HTERT RPE-1 (cell line): ENCODE measurements around the gene LIG3.
"Not testable (repeated sequence)": the region's sequence is repeated elsewhere in the genome, so short reads cannot be mapped to it uniquely, and the experiment has no call there.

Experiments used
- in situ Hi-C: fragments of 300-500 bp; cut with MboI; formaldehyde crosslinking; loops from 4 replicates; pipeline ENCODE4 v1.14.3; 2020; ENCODE audit warnings: low sequenced_read_pairs

LIG3 gene

GRCh38 chr17:34998205-34998604 lies 17.9 kb downstream of the LIG3 start:
- in situ Hi-C loops: no loop called here

GRCh38 chr17:34999456-34999855 lies 19.1 kb downstream of the LIG3 start:
- in situ Hi-C loops: no loop called here

- in situ Hi-C loops: not testable (repeated sequence)
These were observed 20.7 kb downstream of the LIG3 start for GRCh38 chr17:35000965-35001364.

- in situ Hi-C loops: no loop called here
These were observed 21.2 kb downstream of the LIG3 start for GRCh38 chr17:35001549-35001948.

- in situ Hi-C loops: no loop called here
These were observed 22.7 kb downstream of the LIG3 start for GRCh38 chr17:35002876-35003551.

GRCh38 chr17:35003778-35004177 lies 23.5 kb downstream of the LIG3 start:
- in situ Hi-C loops: no loop called here

- in situ Hi-C loops: no loop called here
These were observed 26.0 kb downstream of the LIG3 start for GRCh38 chr17:35006345-35006744.

- in situ Hi-C loops: no loop called here
These were observed 26.6 kb downstream of the LIG3 start for GRCh38 chr17:35006961-35007360.

- in situ Hi-C loops: no loop called here
These were observed 29.8 kb downstream of the LIG3 start for GRCh38 chr17:35010093-35010492.

- in situ Hi-C loops: no loop called here
These were observed 31.4 kb downstream of the LIG3 start for GRCh38 chr17:35011671-35012216.

- in situ Hi-C loops: no loop called here
These were observed 36.1 kb downstream of the LIG3 start for GRCh38 chr17:35016369-35016768.

- in situ Hi-C loops: no loop called here
These were observed 36.7 kb downstream of the LIG3 start for GRCh38 chr17:35017021-35017420.

- in situ Hi-C loops: no loop called here
These were observed 38.5 kb downstream of the LIG3 start for GRCh38 chr17:35018814-35019213.

GRCh38 chr17:35019386-35020179 lies 39.3 kb downstream of the LIG3 start:
- in situ Hi-C loops: no loop called here

GRCh38 chr17:35021520-35022380 lies 41.4 kb downstream of the LIG3 start:
- in situ Hi-C loops: no loop called here

- in situ Hi-C loops: no loop called here
These were observed 42.3 kb downstream of the LIG3 start for GRCh38 chr17:35022536-35023063.

- in situ Hi-C loops: no loop called here
These were observed 43.2 kb downstream of the LIG3 start for GRCh38 chr17:35023538-35023937.

- in situ Hi-C loops: no loop called here
These were observed 45.2 kb downstream of the LIG3 start for GRCh38 chr17:35025541-35025940.

- in situ Hi-C loops: not testable (repeated sequence)
These were observed 47.8 kb downstream of the LIG3 start for GRCh38 chr17:35028097-35028496.

GRCh38 chr17:35028531-35029262 lies 48.4 kb downstream of the LIG3 start:
- in situ Hi-C loops: no loop called here
